Measurements from ENCODE around the gene SSH2.

DNA sequence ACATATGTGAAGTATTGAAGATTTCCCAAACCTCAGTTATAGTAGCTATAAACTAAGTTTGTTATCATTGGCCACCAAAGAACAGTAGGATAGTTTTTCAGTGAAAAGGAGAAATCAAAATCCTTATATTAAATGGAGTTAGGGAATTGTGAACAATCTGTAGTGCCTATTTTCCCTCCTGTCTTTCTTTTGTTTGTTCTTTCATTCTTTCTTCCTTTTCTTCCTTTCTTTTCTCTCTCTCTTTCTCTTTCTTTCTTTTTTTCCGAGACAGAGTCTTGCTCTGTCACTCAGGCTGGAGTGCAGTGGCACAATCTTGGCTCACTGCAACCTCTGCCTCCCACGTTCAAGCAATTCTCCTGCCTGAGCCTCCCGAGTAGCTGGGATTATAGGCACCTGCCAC, 48.8 kb downstream of the SSH2 start:
- TF ChIP-seq, protein P1, sequence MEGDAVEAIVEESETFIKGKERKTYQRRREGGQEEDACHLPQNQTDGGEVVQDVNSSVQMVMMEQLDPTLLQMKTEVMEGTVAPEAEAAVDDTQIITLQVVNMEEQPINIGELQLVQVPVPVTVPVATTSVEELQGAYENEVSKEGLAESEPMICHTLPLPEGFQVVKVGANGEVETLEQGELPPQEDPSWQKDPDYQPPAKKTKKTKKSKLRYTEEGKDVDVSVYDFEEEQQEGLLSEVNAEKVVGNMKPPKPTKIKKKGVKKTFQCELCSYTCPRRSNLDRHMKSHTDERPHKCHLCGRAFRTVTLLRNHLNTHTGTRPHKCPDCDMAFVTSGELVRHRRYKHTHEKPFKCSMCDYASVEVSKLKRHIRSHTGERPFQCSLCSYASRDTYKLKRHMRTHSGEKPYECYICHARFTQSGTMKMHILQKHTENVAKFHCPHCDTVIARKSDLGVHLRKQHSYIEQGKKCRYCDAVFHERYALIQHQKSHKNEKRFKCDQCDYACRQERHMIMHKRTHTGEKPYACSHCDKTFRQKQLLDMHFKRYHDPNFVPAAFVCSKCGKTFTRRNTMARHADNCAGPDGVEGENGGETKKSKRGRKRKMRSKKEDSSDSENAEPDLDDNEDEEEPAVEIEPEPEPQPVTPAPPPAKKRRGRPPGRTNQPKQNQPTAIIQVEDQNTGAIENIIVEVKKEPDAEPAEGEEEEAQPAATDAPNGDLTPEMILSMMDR (conservative IDR thresholded peaks at IDR 0.05 in 1 of 2, IDR thresholded peaks at IDR 0.05 in 1 of 2; ENCODE audit: extremely low read depth in 1 of 2, insufficient read depth in 1 of 2, low read depth in 1 of 2, low read length in 2 of 2), result no peak
- no peak for TF ChIP-seq EZH2 (IDR thresholded peaks at IDR 0.05; ENCODE audit: borderline replicate concordance, low read length)

All from mammary epithelial cell (primary cell).